Fibroblast of lung (primary cell): ENCODE results near the gene ELOA.

Source experiments
- CTCF ChIP-seq, 2 donors: IDR thresholded peaks in 1 of 2; conservative IDR thresholded peaks in 1 of 2; 1 replicate in 1 of 2; 2 replicates in 1 of 2; pipeline ENCODE4 v1.5.1; 2011 to 2012; ENCODE audit warnings: low read length in 2 of 2, control low read depth in 1 of 2, inconsistent platforms in 1 of 2, low read depth in 1 of 2, mild to moderate bottlenecking in 1 of 2
- EZH2 ChIP-seq: IDR thresholded peaks from 2 replicates; pipeline ENCODE4 v1.5.1; 2012; ENCODE audit warnings: low read length, control low read depth, mild to moderate bottlenecking; ENCODE audit errors: missing control alignments

GRCh38 chr1:23776217-23776616 lies 32.9 kb downstream of the ELOA start:
- TF ChIP-seq CTCF (conservative IDR thresholded peaks at IDR 0.05 in 1 of 2, IDR thresholded peaks at IDR 0.05 in 1 of 2; ENCODE audit: low read depth in 1 of 2, low read length in 2 of 2): no peak
- no peak for TF ChIP-seq EZH2
